Spleen (tissue), 11 donors: ENCODE data around the gene RNF141. TPM values are rescaled to one million over a fixed set of nuclear protein-coding genes. Genes with fewer than 3 reads are reported as not detected.

Source experiments
- DNase-seq: peaks from one replicate; pipeline ENCODE4 v3.0.0-alpha.2; 2020
- H3K27ac ChIP-seq, 8 donors: fragments of 200-600 bp; sonication (generic) in 7 of 8; 1 replicate in 4 of 8; 2 replicates in 4 of 8; pipeline versions ENCODE4 v1.5.0 to v1.8.0; 2016 to 2021; ENCODE audit warnings: inconsistent platforms in 4 of 8, mild to moderate bottlenecking in 4 of 8, moderate library complexity in 1 of 8
- H3K27me3 ChIP-seq, 7 donors: fragments of 200-600 bp; sonication (generic) in 6 of 7; replicated peaks in 1 of 7; 1 replicate in 4 of 7; 2 replicates in 3 of 7; pipeline versions ENCODE4 v1.5.0 to v1.8.0; 2016 to 2021; ENCODE audit warnings: inconsistent platforms in 3 of 7, mild to moderate bottlenecking in 1 of 7
- H3K36me3 ChIP-seq, 6 donors: fragments of 200-600 bp; sonication (generic) in 5 of 6; 1 replicate in 4 of 6; 2 replicates in 2 of 6; pipeline versions ENCODE4 v1.5.0 to v1.8.0; 2016 to 2021; ENCODE audit warnings: inconsistent platforms in 2 of 6
- H3K4me1 ChIP-seq, 6 donors: fragments of 200-600 bp; sonication (generic) in 5 of 6; 1 replicate in 3 of 6; 2 replicates in 3 of 6; pipeline versions ENCODE4 v1.5.0 to v1.8.0; 2016 to 2021; ENCODE audit warnings: inconsistent platforms in 3 of 6
- H3K4me3 ChIP-seq, 8 donors: fragments of 200-600 bp; sonication (generic) in 7 of 8; 1 replicate in 4 of 8; 2 replicates in 4 of 8; pipeline versions ENCODE4 v1.5.0 to v1.8.0; 2016 to 2021; ENCODE audit warnings: inconsistent platforms in 4 of 8, mild to moderate bottlenecking in 4 of 8, moderate library complexity in 2 of 8
- H3K9me3 ChIP-seq, 8 donors: fragments of 200-600 bp; sonication (generic) in 7 of 8; 1 replicate in 4 of 8; 2 replicates in 4 of 8; pipeline versions ENCODE4 v1.5.0 to v1.8.0; 2016 to 2021; ENCODE audit warnings: inconsistent platforms in 4 of 8
- POLR2A ChIP-seq, 3 donors: fragments of 450-650 bp; IDR thresholded peaks; one replicate each; pipeline ENCODE4 v1.5.1; 2017; ENCODE audit warnings: antibody characterized with exemption in 3 of 3, mild to moderate bottlenecking in 1 of 3
- POLR2AphosphoS5 ChIP-seq, 3 donors: sonication (generic); formaldehyde crosslinking; IDR thresholded peaks; one replicate each; pipeline ENCODE4 v1.5.1; 2017; ENCODE audit warnings: antibody characterized with exemption in 3 of 3
- WGBS, 5 donors: extraction: QIAGEN DNeasy Blood & Tissue Kit in 3 of 5; methylation state at CpG; one replicate each; pipeline versions ENCODE4 v1.1.5 to v1.1.7; 2013 to 2018; 5-methylcytosine and 5-hydroxymethylcytosine counted together
- intact Hi-C: fragments of 100-400 bp; cut with DNase I; formaldehyde crosslinking; loops from one replicate; pipeline ENCODE4 v1.15.0; 2023; ENCODE audit warnings: low total_unique reads
- polyA plus RNA-seq, 3 donors: library from polyadenylated mRNA; stranded (reverse); fragments of 200-250 nt; gene quantifications; one replicate each; pipeline ENCODE4 v1.2.1, GENCODE V29; 2013
- total RNA-seq, 7 donors: library from RNA; depleted of rRNA in 3 of 7; stranded (reverse); fragments of >200 nt in 3 of 7; fragmentation: NEBNext Ultra II Directional in 4 of 7; extraction: Animal tissue kit (Norgen Biotek cat#: 25700) in 4 of 7; gene quantifications; one replicate each; pipeline versions ENCODE4 v1.1.0 to v1.2.1, GENCODE V29; 2016 to 2021
- TF ChIP-seq, protein P1 (sequence below), 11 experiments: fragments of 200-600 bp in 7 of 11; fragments of 450-650 bp in 4 of 11; sonication (generic) in 4 of 11; IDR thresholded peaks in 8 of 11; conservative IDR thresholded peaks in 3 of 11; 1 replicate in 7 of 11; 2 replicates in 4 of 11; pipeline versions ENCODE4 v1.4.0 to v1.8.0; 2016 to 2021; ENCODE audit warnings: antibody characterized with exemption in 11 of 11, inconsistent platforms in 4 of 11, mild to moderate bottlenecking in 1 of 11
- donor health status: healthy with polysubstance abuse.
- donor health status: DM: no; HTN: no; CAD: no; lungs with moderate emphysema.
- donor health status: DM: no; HTN: no; CAD: no.
- donor health status: Bipolar disorder and iron deficiency.
- donor health status: healthy.
- donor health status: DM: no; HTN: no; CAD: no.
- donor health status: DM: yes; HTN: yes; CAD: no.

The RNF141 gene
- total and polyA plus RNA-seq, 10 donors = 13.3 to 86.2 (median 48.8) TPM

DNA sequence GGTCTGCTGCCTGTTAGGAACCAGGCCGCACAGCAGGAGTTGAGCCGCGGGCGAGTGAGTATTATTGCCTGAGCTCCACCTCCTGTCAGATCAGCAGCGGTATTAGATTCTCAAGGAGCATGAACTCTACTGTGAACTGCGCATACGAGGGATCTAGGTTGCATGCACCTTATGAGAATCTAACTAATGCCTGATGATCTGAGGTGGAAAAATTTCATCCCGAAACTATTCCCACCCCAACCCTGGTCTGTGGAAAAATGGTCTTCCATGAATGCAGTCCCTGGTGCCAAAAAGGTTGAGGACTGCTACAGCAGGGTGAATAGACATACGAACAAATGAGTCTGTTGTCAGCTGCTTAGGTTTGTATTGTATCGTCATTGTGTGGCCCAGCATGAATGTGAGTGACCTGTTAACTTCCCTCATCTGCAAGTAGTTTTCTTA lies 29.8 kb downstream of the RNF141 start:
- intact Hi-C loops = loop anchor here (5.0 to 10.0 kb wide), 2 partner anchors 144 to 226 kb away; no protein-coding TSS in a partner anchor
- no peak for TF ChIP-seq POLR2A (IDR thresholded peaks at IDR 0.05)
- TF ChIP-seq, protein P1, sequence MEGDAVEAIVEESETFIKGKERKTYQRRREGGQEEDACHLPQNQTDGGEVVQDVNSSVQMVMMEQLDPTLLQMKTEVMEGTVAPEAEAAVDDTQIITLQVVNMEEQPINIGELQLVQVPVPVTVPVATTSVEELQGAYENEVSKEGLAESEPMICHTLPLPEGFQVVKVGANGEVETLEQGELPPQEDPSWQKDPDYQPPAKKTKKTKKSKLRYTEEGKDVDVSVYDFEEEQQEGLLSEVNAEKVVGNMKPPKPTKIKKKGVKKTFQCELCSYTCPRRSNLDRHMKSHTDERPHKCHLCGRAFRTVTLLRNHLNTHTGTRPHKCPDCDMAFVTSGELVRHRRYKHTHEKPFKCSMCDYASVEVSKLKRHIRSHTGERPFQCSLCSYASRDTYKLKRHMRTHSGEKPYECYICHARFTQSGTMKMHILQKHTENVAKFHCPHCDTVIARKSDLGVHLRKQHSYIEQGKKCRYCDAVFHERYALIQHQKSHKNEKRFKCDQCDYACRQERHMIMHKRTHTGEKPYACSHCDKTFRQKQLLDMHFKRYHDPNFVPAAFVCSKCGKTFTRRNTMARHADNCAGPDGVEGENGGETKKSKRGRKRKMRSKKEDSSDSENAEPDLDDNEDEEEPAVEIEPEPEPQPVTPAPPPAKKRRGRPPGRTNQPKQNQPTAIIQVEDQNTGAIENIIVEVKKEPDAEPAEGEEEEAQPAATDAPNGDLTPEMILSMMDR (IDR thresholded peaks at IDR 0.05 in 8 of 11, conservative IDR thresholded peaks at IDR 0.05 in 3 of 11) = no peak
- no peak for TF ChIP-seq POLR2AphosphoS5 (IDR thresholded peaks at IDR 0.05)
- Histone ChIP-seq H3K4me1 (peaks cover 0 to 22% (median 0%) of the 10 kb centered on the region in 6 donors), H3K27ac (no peak overlapping the region), H3K9me3 (no peaks in the 10 kb centered on the region), H3K4me3 (no peak overlapping the region), H3K36me3 (peaks cover 0 to 36% (median 11%) of the 10 kb centered on the region in 6 donors), H3K27me3 (no peaks in the 10 kb centered on the region)
- DNase-seq = no peak
- 88 to 95% (median 90%) methylated on average over 10 of the region's 10 CpGs for WGBS, 5 donors

DNA sequence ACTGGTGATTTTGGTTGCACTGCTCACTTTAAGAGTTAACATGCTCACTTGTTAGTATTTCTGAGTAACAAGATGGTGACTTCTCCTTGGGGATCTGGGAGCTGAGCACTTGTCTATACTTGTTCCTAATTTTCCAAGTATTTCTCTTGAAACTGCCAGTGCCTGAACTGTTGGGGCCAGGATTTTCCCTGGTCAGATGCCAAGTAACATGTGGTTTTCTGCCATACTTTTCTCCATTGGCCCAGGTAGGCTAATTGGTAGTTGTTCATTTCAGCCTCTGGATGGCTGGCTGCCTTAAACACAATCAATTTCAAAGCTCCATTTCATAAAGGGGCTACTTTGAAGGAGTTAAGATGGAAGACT lies 35.0 kb downstream of the RNF141 start:
- H3K4me1 ChIP-seq = peaks cover 0 to 52% (median 27%) of the 10 kb centered on the region in 6 donors
- TF ChIP-seq POLR2AphosphoS5 (IDR thresholded peaks at IDR 0.05) = no peak
- no peak for DNase-seq
- peaks cover 0 to 36% (median 18%) of the 10 kb centered on the region in 6 donors for H3K36me3 ChIP-seq
- no peak overlapping the region for H3K4me3 ChIP-seq
- no peaks in the 10 kb centered on the region for H3K9me3 ChIP-seq
- H3K27me3 ChIP-seq = no peaks in the 10 kb centered on the region
- intact Hi-C loops = no loop called here
- H3K27ac ChIP-seq = peak overlapping the region in 7 of 8 donors; percentile 38 to 93 (median 81)

DNA sequence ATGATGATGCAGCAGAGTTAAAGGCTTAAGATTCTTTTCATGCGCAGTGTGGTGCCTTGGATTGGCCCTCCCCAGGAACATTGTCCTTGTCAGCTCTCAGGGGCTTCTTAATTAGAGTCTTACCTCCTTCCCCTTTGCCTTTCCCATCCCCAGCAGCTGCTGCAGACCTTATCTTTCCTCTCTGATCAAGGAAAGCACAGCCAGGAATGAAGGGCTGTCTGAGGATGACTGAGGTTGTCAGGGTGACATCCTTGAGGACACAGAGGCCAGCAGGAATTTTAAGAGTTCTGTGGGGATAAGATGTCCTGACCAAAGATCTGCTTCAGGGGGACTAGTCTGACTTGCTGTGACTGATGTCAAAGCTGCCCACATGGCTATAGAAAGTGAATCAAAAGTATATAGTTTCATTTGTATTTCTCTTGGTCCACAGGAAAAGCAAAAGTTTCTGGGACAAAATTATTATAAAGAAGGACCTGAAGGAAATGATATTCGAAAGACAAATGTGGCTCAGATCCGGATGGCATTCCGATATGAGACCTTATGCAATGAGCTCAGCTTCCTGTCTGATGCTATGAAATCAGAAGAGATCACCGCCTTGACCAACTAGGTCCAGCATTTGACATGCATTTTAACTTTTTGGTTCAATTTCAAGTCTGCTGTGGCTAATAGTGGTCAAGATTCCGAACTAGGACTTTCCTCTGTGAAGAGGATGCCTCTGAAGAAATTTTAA lies 35.5 kb downstream of the RNF141 start:
- TF ChIP-seq POLR2A (IDR thresholded peaks at IDR 0.05) = no peak
- DNase-seq = no peak
- Histone ChIP-seq H3K9me3 (no peaks in the 10 kb centered on the region), H3K4me3 (no peak overlapping the region), H3K27me3 (no peaks in the 10 kb centered on the region), H3K27ac (peak overlapping the region in 7 of 8 donors; percentile 38 to 93 (median 81)), H3K36me3 (peaks cover 0 to 38% (median 22%) of the 10 kb centered on the region in 6 donors), H3K4me1 (peaks cover 0 to 53% (median 27%) of the 10 kb centered on the region in 6 donors)
- WGBS, 5 donors = 54 to 74% (median 67%) methylated on average over 6 of the region's 6 CpGs
- intact Hi-C loops = no loop called here

DNA sequence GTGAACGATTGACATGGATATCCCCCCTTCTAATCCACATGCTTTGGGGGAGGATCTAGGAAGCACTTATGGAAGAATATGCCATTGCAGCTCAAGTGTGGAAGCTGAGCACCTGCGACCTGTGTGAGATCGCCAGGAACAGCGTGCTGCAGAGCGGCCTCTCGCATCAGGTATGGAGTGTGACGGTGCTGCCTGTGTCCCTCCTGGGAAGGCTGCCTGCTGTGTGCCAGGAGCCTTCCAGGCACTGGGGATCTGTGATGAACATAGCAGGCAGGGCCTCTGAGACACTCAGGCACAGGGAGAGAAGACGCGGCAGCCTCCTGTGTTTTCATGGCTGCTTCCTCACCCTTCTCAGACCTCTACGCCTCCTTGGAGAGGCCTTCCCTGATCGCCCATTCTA lies 36.5 kb downstream of the RNF141 start:
- 94 to 97% (median 95%) methylated on average over 11 of the region's 11 CpGs for WGBS, 5 donors

More for the DNA sequence above, 36.5 kb downstream of the RNF141 start:
- peaks cover 0 to 53% (median 27%) of the 10 kb centered on the region in 6 donors for H3K4me1 ChIP-seq
- peak overlapping the region in 1 of 8 donors; percentile 40 for H3K4me3 ChIP-seq
- H3K36me3 ChIP-seq = peaks cover 0 to 48% (median 31%) of the 10 kb centered on the region in 6 donors
- H3K27ac ChIP-seq = peak overlapping the region in 7 of 8 donors; percentile 73 to 93 (median 86)
- peak; percentile 74 for DNase-seq
- no peak for TF ChIP-seq POLR2A (IDR thresholded peaks at IDR 0.05)
- no peak for TF ChIP-seq POLR2AphosphoS5 (IDR thresholded peaks at IDR 0.05)
- TF ChIP-seq, protein P1 (IDR thresholded peaks at IDR 0.05 in 8 of 11, conservative IDR thresholded peaks at IDR 0.05 in 3 of 11) = no peak
- H3K9me3 ChIP-seq = no peaks in the 10 kb centered on the region
- no peaks in the 10 kb centered on the region for H3K27me3 ChIP-seq
- intact Hi-C loops = no loop called here
